H1 (cell line): ENCODE data around the gene RNF114.

Source experiments
- EZH2 ChIP-seq: fragments of 200-600 bp; sonication (generic); IDR thresholded peaks from 2 replicates; pipeline ENCODE4 v1.7.1; 2012; ENCODE audit warnings: low read depth, mild to moderate bottlenecking, moderate library complexity, low read length, inconsistent platforms; ENCODE audit not compliant: severe bottlenecking
- JUND ChIP-seq: IDR thresholded peaks from 2 replicates; pipeline ENCODE4 v1.6.1; 2011; ENCODE audit warnings: mild to moderate bottlenecking, improper control_type of control experiment, low read length
- MAX ChIP-seq: IDR thresholded peaks from 2 replicates; pipeline ENCODE4 v1.6.1; 2012; ENCODE audit warnings: inconsistent platforms
- PHF8 ChIP-seq: fragments of 200-600 bp; sonication (generic); conservative IDR thresholded peaks from 2 replicates; pipeline ENCODE4 v1.7.1; 2012; ENCODE audit warnings: low read depth, mild to moderate bottlenecking, inconsistent platforms, low read length, moderate library complexity
- POLR2A ChIP-seq, 2 experiments: IDR thresholded peaks; 1 replicate in 1 of 2; 2 replicates in 1 of 2; pipeline ENCODE4 v1.6.1; 2011; ENCODE audit warnings: low read depth in 2 of 2, low read length in 2 of 2, mild to moderate bottlenecking in 2 of 2; ENCODE audit errors: control extremely low read depth in 1 of 2
- SP1 ChIP-seq: IDR thresholded peaks from 2 replicates; pipeline ENCODE4 v1.6.1; 2011; ENCODE audit warnings: low read depth, low read length
- TEAD4 ChIP-seq: IDR thresholded peaks from 2 replicates; pipeline ENCODE4 v1.6.1; 2012; ENCODE audit warnings: low read depth, low read length, inconsistent platforms, mixed read lengths
- TF ChIP-seq, protein P1 (sequence below), 3 experiments: IDR thresholded peaks; 1 replicate in 2 of 3; 2 replicates in 1 of 3; pipeline versions ENCODE4 v1.5.1 to v1.6.1; 2011; ENCODE audit warnings: low read length in 3 of 3, mild to moderate bottlenecking in 3 of 3, inconsistent platforms in 2 of 3, low read depth in 1 of 3, moderate library complexity in 1 of 3; ENCODE audit not compliant: insufficient read depth in 1 of 3; ENCODE audit errors: control extremely low read depth in 1 of 3

DNA sequence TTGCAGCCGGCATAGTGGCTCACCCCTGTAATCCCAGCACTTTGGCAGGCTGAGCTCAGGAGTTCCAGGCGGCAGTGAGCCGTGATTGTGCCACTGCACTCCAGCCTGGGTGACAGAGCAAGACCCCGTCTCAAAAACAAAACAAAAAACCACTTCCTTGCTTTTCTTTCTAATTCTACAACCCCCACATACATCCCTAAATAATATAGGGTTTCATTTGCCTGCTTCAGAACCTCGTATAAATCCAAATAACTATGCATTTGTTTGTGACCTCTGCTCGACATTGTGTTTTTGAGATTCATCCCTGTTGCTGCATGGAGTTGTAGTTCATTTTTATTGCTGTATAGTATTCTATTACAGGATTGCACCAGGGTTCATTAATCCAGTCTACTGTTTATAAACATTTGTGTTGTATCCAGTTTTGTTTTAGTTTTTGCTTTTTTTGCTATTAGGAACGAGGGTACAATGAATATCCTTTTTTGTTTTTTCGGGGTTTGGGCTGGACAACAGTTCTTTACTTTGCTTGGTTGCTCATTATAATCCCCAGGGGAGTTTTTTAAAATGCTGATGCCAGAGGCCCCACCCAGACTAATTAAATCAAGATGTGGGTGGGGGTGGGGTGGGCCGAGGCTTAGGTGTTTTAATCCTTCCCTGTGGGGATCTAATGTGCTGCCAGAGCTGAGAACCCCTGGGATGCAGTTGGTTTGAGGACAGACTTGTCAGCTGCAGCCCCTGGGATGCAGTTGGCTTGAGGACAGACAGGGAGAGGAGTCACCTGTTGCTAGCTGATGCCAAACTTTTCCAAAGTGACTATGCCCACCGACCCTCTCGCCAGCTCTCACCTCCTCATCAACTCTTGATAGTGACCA lies 44.2 kb downstream of the RNF114 start:
- TF ChIP-seq PHF8, result no peak
- TF ChIP-seq TEAD4, result no peak
- no peak for TF ChIP-seq MAX
- no peak for TF ChIP-seq SP1
- no peak for TF ChIP-seq JUND
- TF ChIP-seq, protein P1, sequence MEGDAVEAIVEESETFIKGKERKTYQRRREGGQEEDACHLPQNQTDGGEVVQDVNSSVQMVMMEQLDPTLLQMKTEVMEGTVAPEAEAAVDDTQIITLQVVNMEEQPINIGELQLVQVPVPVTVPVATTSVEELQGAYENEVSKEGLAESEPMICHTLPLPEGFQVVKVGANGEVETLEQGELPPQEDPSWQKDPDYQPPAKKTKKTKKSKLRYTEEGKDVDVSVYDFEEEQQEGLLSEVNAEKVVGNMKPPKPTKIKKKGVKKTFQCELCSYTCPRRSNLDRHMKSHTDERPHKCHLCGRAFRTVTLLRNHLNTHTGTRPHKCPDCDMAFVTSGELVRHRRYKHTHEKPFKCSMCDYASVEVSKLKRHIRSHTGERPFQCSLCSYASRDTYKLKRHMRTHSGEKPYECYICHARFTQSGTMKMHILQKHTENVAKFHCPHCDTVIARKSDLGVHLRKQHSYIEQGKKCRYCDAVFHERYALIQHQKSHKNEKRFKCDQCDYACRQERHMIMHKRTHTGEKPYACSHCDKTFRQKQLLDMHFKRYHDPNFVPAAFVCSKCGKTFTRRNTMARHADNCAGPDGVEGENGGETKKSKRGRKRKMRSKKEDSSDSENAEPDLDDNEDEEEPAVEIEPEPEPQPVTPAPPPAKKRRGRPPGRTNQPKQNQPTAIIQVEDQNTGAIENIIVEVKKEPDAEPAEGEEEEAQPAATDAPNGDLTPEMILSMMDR (IDR thresholded peaks at IDR 0.05; ENCODE audit: control extremely low read depth in 1 of 3, insufficient read depth in 1 of 3, low read depth in 1 of 3, low read length in 3 of 3), result no peak
- TF ChIP-seq EZH2, result no peak
- TF ChIP-seq POLR2A (IDR thresholded peaks at IDR 0.05; ENCODE audit: control extremely low read depth in 1 of 2, low read depth in 2 of 2, low read length in 2 of 2), result no peak
